ENCODE measurements around the gene PRKAG1.

PRKAG1 gene

DNA sequence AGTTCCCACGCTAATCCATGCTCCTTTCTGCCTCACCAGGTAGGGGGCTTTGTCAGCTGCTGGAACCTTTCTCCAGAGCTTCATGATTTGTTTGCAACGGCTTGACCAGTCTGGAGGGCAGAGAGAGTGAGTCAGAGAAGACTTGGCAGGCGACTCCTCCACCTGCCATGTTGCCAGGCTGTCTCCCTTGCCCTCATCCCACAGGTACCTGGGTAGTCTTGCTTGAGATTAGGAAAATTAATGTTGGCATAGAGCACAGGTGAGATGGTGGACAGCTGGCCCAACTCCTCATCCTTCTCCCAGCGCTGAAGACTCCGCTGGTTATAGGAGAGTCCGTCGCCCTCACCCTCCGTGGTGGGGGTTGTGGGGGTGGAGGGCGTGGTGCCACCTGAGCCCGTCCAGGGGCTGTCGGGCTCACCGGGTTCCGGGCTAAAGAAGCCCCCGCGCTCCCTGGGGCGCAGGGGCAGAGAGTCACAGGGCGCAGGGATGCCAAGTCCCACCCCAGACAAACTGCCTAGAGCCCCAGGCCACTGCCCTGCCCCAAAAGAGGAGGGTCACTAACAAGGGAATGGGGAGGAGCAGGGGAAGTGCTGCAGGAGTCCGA is 23.4 kb upstream of the PRKAG1 start:
- no peak for DNase-seq (ENCODE audit: low read depth)
- TF ChIP-seq, protein P1, sequence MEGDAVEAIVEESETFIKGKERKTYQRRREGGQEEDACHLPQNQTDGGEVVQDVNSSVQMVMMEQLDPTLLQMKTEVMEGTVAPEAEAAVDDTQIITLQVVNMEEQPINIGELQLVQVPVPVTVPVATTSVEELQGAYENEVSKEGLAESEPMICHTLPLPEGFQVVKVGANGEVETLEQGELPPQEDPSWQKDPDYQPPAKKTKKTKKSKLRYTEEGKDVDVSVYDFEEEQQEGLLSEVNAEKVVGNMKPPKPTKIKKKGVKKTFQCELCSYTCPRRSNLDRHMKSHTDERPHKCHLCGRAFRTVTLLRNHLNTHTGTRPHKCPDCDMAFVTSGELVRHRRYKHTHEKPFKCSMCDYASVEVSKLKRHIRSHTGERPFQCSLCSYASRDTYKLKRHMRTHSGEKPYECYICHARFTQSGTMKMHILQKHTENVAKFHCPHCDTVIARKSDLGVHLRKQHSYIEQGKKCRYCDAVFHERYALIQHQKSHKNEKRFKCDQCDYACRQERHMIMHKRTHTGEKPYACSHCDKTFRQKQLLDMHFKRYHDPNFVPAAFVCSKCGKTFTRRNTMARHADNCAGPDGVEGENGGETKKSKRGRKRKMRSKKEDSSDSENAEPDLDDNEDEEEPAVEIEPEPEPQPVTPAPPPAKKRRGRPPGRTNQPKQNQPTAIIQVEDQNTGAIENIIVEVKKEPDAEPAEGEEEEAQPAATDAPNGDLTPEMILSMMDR (IDR thresholded peaks at IDR 0.05; ENCODE audit: insufficient read depth, low read depth, low read length, missing control alignments), result no peak
- H3K4me3 ChIP-seq (ENCODE audit: low read depth, low read length), result no peak overlapping the region

DNA sequence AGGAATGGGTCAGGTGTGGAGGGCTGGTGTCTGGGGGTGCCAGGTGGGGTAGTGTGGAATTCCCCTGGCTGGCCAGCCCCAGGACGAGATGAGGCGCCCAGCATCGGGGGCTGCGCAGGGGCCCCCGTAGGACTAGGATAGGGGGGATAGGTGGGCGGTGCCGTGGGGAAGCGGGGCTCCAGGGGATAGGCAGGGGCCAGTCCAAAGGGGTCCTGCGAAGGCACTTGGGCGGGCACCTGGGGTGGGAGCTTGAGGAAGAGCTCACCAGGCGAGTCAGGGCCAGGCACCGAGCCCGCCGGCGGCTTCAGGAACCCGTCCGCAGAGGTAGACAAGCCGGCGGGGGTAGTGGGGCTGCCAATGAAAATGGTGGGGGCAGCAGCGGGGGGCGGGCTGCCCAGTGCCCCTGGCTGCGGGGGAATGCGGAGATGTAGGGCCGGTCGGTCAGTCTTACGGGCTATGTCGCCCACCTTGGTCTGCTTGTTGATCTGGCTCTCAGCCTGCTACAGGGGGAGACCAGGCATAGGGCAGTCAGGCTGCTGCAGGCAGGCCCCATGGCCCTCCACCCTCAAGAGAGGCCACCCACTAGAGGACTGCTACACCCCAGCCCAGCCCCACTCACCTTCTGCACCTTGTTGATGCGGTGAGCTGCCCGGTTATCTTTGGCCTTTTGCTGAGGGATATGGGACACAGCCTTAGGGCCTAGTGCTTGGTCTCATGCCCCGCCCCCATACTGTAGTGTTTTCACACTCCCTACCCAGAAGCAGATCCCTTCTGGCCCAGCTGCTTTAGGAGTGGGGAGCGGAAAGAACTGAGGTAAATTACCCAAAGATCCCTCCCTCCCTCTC is 22.7 kb upstream of the PRKAG1 start:
- TF ChIP-seq, protein P1 (IDR thresholded peaks at IDR 0.05; ENCODE audit: insufficient read depth, low read depth, low read length, missing control alignments), result no peak
- no peak overlapping the region for H3K4me3 ChIP-seq (ENCODE audit: low read depth, low read length)
- no peak for DNase-seq (ENCODE audit: low read depth)

GRCh38 chr12:49040364-49040855 is 21.8 kb upstream of the PRKAG1 start:
- TF ChIP-seq, protein P1 (IDR thresholded peaks at IDR 0.05; ENCODE audit: insufficient read depth, low read depth, low read length, missing control alignments), result no peak
- DNase-seq (ENCODE audit: low read depth), result no peak
- no peak overlapping the region for H3K4me3 ChIP-seq (ENCODE audit: low read depth, low read length)

- H3K4me3 ChIP-seq (ENCODE audit: low read depth, low read length), result no peak overlapping the region
- TF ChIP-seq, protein P1 (IDR thresholded peaks at IDR 0.05; ENCODE audit: insufficient read depth, low read depth, low read length, missing control alignments), result no peak
Measured at GRCh38 chr12:49039421-49040363, 21.1 kb upstream of the PRKAG1 start.

GRCh38 chr12:49038291-49038955 is 19.8 kb upstream of the PRKAG1 start:
- no peak overlapping the region for H3K4me3 ChIP-seq (ENCODE audit: low read depth, low read length)
- TF ChIP-seq, protein P1 (IDR thresholded peaks at IDR 0.05; ENCODE audit: insufficient read depth, low read depth, low read length, missing control alignments), result no peak
- no peak for DNase-seq (ENCODE audit: low read depth)

More at GRCh38 chr12:49039421-49040363, 21.1 kb upstream of the PRKAG1 start:
- no peak for DNase-seq (ENCODE audit: low read depth)

- DNase-seq (ENCODE audit: low read depth), result no peak
- TF ChIP-seq, protein P1 (IDR thresholded peaks at IDR 0.05; ENCODE audit: insufficient read depth, low read depth, low read length, missing control alignments), result no peak
- no peak overlapping the region for H3K4me3 ChIP-seq (ENCODE audit: low read depth, low read length)
Measured at GRCh38 chr12:49037947-49038237, 19.3 kb upstream of the PRKAG1 start.
